GM18520 (cell line): ENCODE data around the gene LMBR1L.

Source experiments
- ATAC-seq: cut with Tn5 transposase; IDR thresholded peaks from one replicate; pipeline ENCODE4 v1.9.1; 2021; ENCODE audit not compliant: unreplicated experiment

LMBR1L gene

GRCh38 chr12:49121047-49121696, 10.5 kb upstream of the LMBR1L start:
- ATAC-seq = no peak

GRCh38 chr12:49111206-49111605, 559 bp upstream of the LMBR1L start:
- no peak for ATAC-seq

- ATAC-seq = no peak
These were observed 795 bp downstream of the LMBR1L start for GRCh38 chr12:49109641-49110463.

- ATAC-seq = no peak
These were observed 1.7 kb downstream of the LMBR1L start for GRCh38 chr12:49108958-49109404.

- no peak for ATAC-seq
These were observed 5.1 kb downstream of the LMBR1L start for GRCh38 chr12:49105504-49106084.

- no peak for ATAC-seq
These were observed 5.8 kb downstream of the LMBR1L start for GRCh38 chr12:49104822-49105221.

- no peak for ATAC-seq
These were observed 10.3 kb downstream of the LMBR1L start for GRCh38 chr12:49100380-49100779.

- ATAC-seq = no peak
These were observed 11.9 kb downstream of the LMBR1L start for GRCh38 chr12:49098703-49099102.

GRCh38 chr12:49098035-49098451, 12.6 kb downstream of the LMBR1L start:
- ATAC-seq = no peak

GRCh38 chr12:49097381-49097780, 13.3 kb downstream of the LMBR1L start:
- ATAC-seq = no peak

- no peak for ATAC-seq
These were observed 15.7 kb downstream of the LMBR1L start for GRCh38 chr12:49094975-49095365.

GRCh38 chr12:49094160-49094974, 16.3 kb downstream of the LMBR1L start, which contains the start of gene DHH:
Gene DHH (minus strand): TSS chr12:49094801. CDS start chr12:49094512, 289 bp downstream.
- no peak for ATAC-seq

- no peak for ATAC-seq
These were observed 16.9 kb downstream of the LMBR1L start for GRCh38 chr12:49093792-49094159.

- ATAC-seq = no peak
These were observed 17.7 kb downstream of the LMBR1L start for GRCh38 chr12:49092816-49093406.

GRCh38 chr12:49092086-49092815, 18.4 kb downstream of the LMBR1L start:
- ATAC-seq = no peak

- no peak for ATAC-seq
These were observed 18.9 kb downstream of the LMBR1L start for GRCh38 chr12:49091836-49092085.

- no peak for ATAC-seq
These were observed 19.4 kb downstream of the LMBR1L start for GRCh38 chr12:49091056-49091835.

GRCh38 chr12:49089821-49090773, 20.6 kb downstream of the LMBR1L start:
- no peak for ATAC-seq
